ENCODE measurements around the gene DDTL. TPM values are rescaled to one million over a fixed set of nuclear protein-coding genes. Genes with fewer than 3 reads are reported as not detected.
"Not testable (repeated sequence)": the region's sequence is repeated elsewhere in the genome, so short reads cannot be mapped to it uniquely, and the experiment has no call there.

DDTL gene
- total and polyA plus RNA-seq, 5 donors: 1.5 to 2.7 (median 2.4) TPM; not detected in 2

GRCh38 chr22:23951383-23951782, 15.3 kb upstream of the DDTL start:
- intact Hi-C loops (cut with DNase I); H3K4me1 ChIP-seq (ENCODE audit: control insufficient read depth, insufficient read depth, low read length); H3K27me3 ChIP-seq (ENCODE audit: control insufficient read depth, insufficient read depth); H3K9me3 ChIP-seq (ENCODE audit: control insufficient read depth, low read length); H3K4me3 ChIP-seq (ENCODE audit: low read length); H3K27ac ChIP-seq (ENCODE audit: low read length); DNase-seq: not testable (repeated sequence)
- peak in 1 of 2 donors; percentile 15 for ATAC-seq
- 98% methylated on average over 2 of the region's 2 CpGs for WGBS

DNA sequence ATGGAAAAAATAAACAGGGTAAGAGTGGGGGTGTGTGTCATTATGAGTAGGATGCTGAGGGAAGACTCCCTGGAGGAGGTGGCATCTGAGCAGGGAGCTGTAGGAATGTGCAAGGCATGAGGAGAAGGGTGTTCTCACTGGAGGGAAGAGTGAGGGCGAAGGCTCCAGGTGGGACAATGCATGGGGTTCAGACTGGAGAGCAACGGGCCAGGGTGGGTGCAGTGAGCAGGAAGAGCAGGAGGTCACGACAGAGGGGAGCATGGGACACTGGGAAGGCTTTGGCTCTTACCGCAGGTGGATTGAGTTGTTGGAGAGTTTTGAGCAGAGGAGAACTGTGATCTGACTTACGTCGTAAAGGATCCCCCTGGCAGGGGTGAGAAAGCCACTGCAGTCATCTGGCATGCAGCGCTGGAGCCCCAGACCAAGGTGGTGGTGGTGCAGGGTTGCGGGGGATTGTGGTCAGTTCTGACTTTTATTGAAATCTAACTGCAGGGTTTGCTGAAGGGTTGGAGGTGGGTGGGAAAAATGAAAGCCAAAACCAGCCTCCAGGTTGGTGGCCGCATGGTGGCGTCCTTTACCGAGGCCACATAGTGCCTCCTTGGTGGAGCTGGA, 13.8 kb upstream of the DDTL start:
- DNase-seq; ATAC-seq; H3K27ac ChIP-seq (ENCODE audit: low read length); intact Hi-C loops (cut with DNase I); H3K4me1 ChIP-seq (ENCODE audit: control insufficient read depth, insufficient read depth, low read length); H3K9me3 ChIP-seq (ENCODE audit: control insufficient read depth, low read length); H3K4me3 ChIP-seq (ENCODE audit: low read length); H3K27me3 ChIP-seq (ENCODE audit: control insufficient read depth, insufficient read depth): not testable (repeated sequence)
- 73% methylated on average over 11 of the region's 11 CpGs for WGBS

GRCh38 chr22:23953485-23953884, 13.2 kb upstream of the DDTL start:
- ATAC-seq; H3K9me3 ChIP-seq (ENCODE audit: control insufficient read depth, low read length); H3K4me1 ChIP-seq (ENCODE audit: control insufficient read depth, insufficient read depth, low read length); H3K27me3 ChIP-seq (ENCODE audit: control insufficient read depth, insufficient read depth); intact Hi-C loops (cut with DNase I); H3K4me3 ChIP-seq (ENCODE audit: low read length); DNase-seq; H3K27ac ChIP-seq (ENCODE audit: low read length): not testable (repeated sequence)
- WGBS: 65% methylated on average over 4 of the region's 4 CpGs

GRCh38 chr22:23954193-23954990, 12.3 kb upstream of the DDTL start:
- intact Hi-C loops (cut with DNase I); H3K9me3 ChIP-seq (ENCODE audit: control insufficient read depth, low read length); H3K4me1 ChIP-seq (ENCODE audit: control insufficient read depth, insufficient read depth, low read length); H3K27me3 ChIP-seq (ENCODE audit: control insufficient read depth, insufficient read depth); H3K27ac ChIP-seq (ENCODE audit: low read length); DNase-seq; H3K4me3 ChIP-seq (ENCODE audit: low read length); ATAC-seq: not testable (repeated sequence)
- WGBS: 81% methylated on average over 8 of the region's 8 CpGs

GRCh38 chr22:23954991-23955305, 11.7 kb upstream of the DDTL start:
- 70% methylated on average over 6 of the region's 6 CpGs for WGBS
- H3K27ac ChIP-seq (ENCODE audit: low read length); H3K9me3 ChIP-seq (ENCODE audit: control insufficient read depth, low read length); H3K27me3 ChIP-seq (ENCODE audit: control insufficient read depth, insufficient read depth); H3K4me3 ChIP-seq (ENCODE audit: low read length); DNase-seq; ATAC-seq; H3K4me1 ChIP-seq (ENCODE audit: control insufficient read depth, insufficient read depth, low read length); intact Hi-C loops (cut with DNase I): not testable (repeated sequence)

- WGBS: 72% methylated on average over 6 of the region's 8 CpGs
- H3K4me3 ChIP-seq (ENCODE audit: low read length): not testable (repeated sequence)
Measured at GRCh38 chr22:23955886-23956285, 10.8 kb upstream of the DDTL start.

GRCh38 chr22:23956301-23956900, 10.3 kb upstream of the DDTL start:
- H3K4me1 ChIP-seq (ENCODE audit: control insufficient read depth, insufficient read depth, low read length); intact Hi-C loops (cut with DNase I); H3K9me3 ChIP-seq (ENCODE audit: control insufficient read depth, low read length); H3K27ac ChIP-seq (ENCODE audit: low read length); H3K4me3 ChIP-seq (ENCODE audit: low read length); H3K27me3 ChIP-seq (ENCODE audit: control insufficient read depth, insufficient read depth): not testable (repeated sequence)
- 23% methylated on average over 12 of the region's 12 CpGs for WGBS
- ATAC-seq: peak; percentile 52 to 55
- peak; percentile 72 to 88 (median 73) for DNase-seq

More at GRCh38 chr22:23955886-23956285, 10.8 kb upstream of the DDTL start:
- H3K9me3 ChIP-seq (ENCODE audit: control insufficient read depth, low read length); H3K4me1 ChIP-seq (ENCODE audit: control insufficient read depth, insufficient read depth, low read length); H3K27me3 ChIP-seq (ENCODE audit: control insufficient read depth, insufficient read depth); H3K27ac ChIP-seq (ENCODE audit: low read length); intact Hi-C loops (cut with DNase I); DNase-seq; ATAC-seq: not testable (repeated sequence)

DNA sequence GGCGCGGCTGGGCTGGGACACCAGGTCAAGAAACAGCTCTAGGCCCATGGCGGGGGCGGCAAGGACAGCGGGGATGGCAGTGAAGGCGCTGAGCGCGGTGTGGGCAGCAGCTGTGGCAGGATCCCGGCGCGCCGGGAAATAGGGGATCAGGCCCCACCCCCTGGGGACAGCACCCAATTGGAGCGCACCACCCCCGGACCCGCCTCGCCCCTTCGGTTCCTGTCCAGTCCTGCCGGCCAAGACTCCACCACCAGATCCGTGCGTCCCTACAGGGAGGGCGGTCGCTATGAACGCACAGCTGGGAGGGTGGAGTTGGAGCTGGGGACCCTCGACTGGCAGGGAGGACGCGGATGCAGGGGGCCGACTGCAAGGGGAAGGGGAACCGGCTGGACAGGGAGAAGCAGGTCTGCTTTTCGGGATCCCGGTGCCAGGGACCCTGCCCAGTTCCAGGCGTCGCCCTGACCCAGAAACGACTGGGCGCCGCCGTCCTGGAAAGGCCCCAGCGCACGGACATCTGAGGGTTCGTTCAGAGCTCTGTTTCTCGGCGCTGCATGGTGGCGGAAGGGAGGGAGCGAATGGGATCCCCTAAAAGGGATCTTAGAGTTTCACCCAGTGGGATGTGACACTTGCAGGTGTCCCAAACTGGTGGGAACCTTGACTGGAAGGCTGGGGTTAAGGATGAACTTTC, 5.5 kb upstream of the DDTL start, which contains the start of gene GSTT2B:
GSTT2B (minus strand) TSS at position 112 of the 688 bp plus-strand sequence; CDS start at position 48, 64 bp downstream.
- WGBS: no CpG with 5 or more reads among the region's 43 CpGs
- peak; percentile 94 for ATAC-seq

GRCh38 chr22:23966094-23966493, 594 bp upstream of the DDTL start:
- H3K27me3 ChIP-seq (ENCODE audit: control insufficient read depth, insufficient read depth); DNase-seq; H3K9me3 ChIP-seq (ENCODE audit: control insufficient read depth, low read length); intact Hi-C loops (cut with DNase I); H3K4me1 ChIP-seq (ENCODE audit: control insufficient read depth, insufficient read depth, low read length); H3K27ac ChIP-seq (ENCODE audit: low read length); H3K4me3 ChIP-seq (ENCODE audit: low read length): not testable (repeated sequence)
- no CpG with 5 or more reads among the region's 18 CpGs for WGBS
- peak; percentile 10 to 27 for ATAC-seq

More for the DNA sequence above, 5.5 kb upstream of the DDTL start, which contains the start of gene GSTT2B:
- H3K27ac ChIP-seq (ENCODE audit: low read length); H3K4me1 ChIP-seq (ENCODE audit: control insufficient read depth, insufficient read depth, low read length); H3K9me3 ChIP-seq (ENCODE audit: control insufficient read depth, low read length); intact Hi-C loops (cut with DNase I); H3K4me3 ChIP-seq (ENCODE audit: low read length); DNase-seq; H3K27me3 ChIP-seq (ENCODE audit: control insufficient read depth, insufficient read depth): not testable (repeated sequence)

- ATAC-seq (no peak), DNase-seq (no peak)
- H3K9me3 ChIP-seq (ENCODE audit: control insufficient read depth, low read length): no peaks in the 10 kb centered on the region
- no peak overlapping the region for H3K4me3 ChIP-seq (ENCODE audit: low read length)
- H3K4me1 ChIP-seq (ENCODE audit: control insufficient read depth, insufficient read depth, low read length): peaks cover 2% of the 10 kb centered on the region
- intact Hi-C loops (cut with DNase I): no loop called here
- 93% methylated on average over 3 of the region's 3 CpGs for WGBS
- H3K27ac ChIP-seq (ENCODE audit: low read length): no peak overlapping the region
- H3K27me3 ChIP-seq (ENCODE audit: control insufficient read depth, insufficient read depth): no peaks in the 10 kb centered on the region
Measured at GRCh38 chr22:23969071-23969470, 2.4 kb downstream of the DDTL start.

All from right cardiac atrium (tissue), 5 donors.